MCF 10A (cell line): ENCODE results near the gene ADAMTSL1. TPM values are rescaled to one million over a fixed set of nuclear protein-coding genes. Genes with fewer than 3 reads are reported as not detected.

ENCODE experiments used
- BruUV-seq: library from RNA; stranded (reverse); fragments of 400-500 nt; replicated peaks from 2 replicates; lab custom pipeline; 2021; lab: Mats Ljungman, UMichigan
- CTCF ChIA-PET: fragments of 300-600 bp; sonication (Branson Sonifier 250); formaldehyde crosslinking; extraction: SDS; loops from one replicate; lab custom pipeline; 2021; ENCODE audit warnings: antibody characterized with exemption, inconsistent platforms; lab: Yijun Ruan, JAX
- POLR2A ChIA-PET: fragments of 300-600, 350-650 bp; sonication (Branson Sonifier 250); formaldehyde crosslinking; extraction: SDS; loops from one replicate; lab custom pipeline; 2020; ENCODE audit warnings: antibody characterized with exemption, inconsistent platforms; lab: Yijun Ruan, JAX
- DNase-seq: peaks from one replicate; pipeline ENCODE4 v3.0.0-alpha.2; 2018; ENCODE audit not compliant: unreplicated experiment
- H3K27ac Mint-ChIP-seq: one replicate; pipeline ENCODE4 v1.8.0; 2022; ENCODE audit warnings: mild to moderate bottlenecking, low read depth, mixed read lengths; ENCODE audit not compliant: unreplicated experiment
- H3K27me3 Mint-ChIP-seq: one replicate; pipeline ENCODE4 v1.8.0; 2022; ENCODE audit warnings: mixed read lengths; ENCODE audit not compliant: insufficient read depth, unreplicated experiment
- H3K36me3 Mint-ChIP-seq: one replicate; pipeline ENCODE4 v1.8.0; 2022; ENCODE audit warnings: mild to moderate bottlenecking, moderate library complexity, mixed read lengths; ENCODE audit not compliant: insufficient read depth, unreplicated experiment
- H3K4me1 Mint-ChIP-seq: one replicate; pipeline ENCODE4 v1.8.0; 2022; ENCODE audit warnings: mixed read lengths; ENCODE audit not compliant: insufficient read depth, unreplicated experiment
- H3K4me3 Mint-ChIP-seq: one replicate; pipeline ENCODE4 v1.8.0; 2022; ENCODE audit warnings: mild to moderate bottlenecking, moderate library complexity, mixed read lengths; ENCODE audit not compliant: unreplicated experiment
- H3K9me3 Mint-ChIP-seq: one replicate; pipeline ENCODE4 v1.8.0; 2022; ENCODE audit warnings: mixed read lengths; ENCODE audit not compliant: unreplicated experiment
- intact Hi-C: fragments of 100-400 bp; cut with micrococcal nuclease; formaldehyde crosslinking; loops from 2 replicates; pipeline ENCODE4 v1.14.1; 2022
- total RNA-seq: library from RNA; stranded (reverse); gene quantifications from 2 replicates; pipeline ENCODE4 v1.2.3, GENCODE V29; 2022
- TF ChIP-seq, protein P1 (sequence below): fragments of 200-600 bp; IDR thresholded peaks from one replicate; pipeline ENCODE4 v1.8.0; 2022; ENCODE audit warnings: antibody characterized with exemption, mild to moderate bottlenecking; ENCODE audit not compliant: unreplicated experiment

The ADAMTSL1 gene
- total RNA-seq, 1 experiment from 2014 or later: not detected

GRCh38 chr9:18463991-18464390 lies 10.0 kb upstream of the ADAMTSL1 start:
- Mint-ChIP-seq H3K9me3 (no peaks in the 10 kb centered on the region), H3K27me3 (no peaks in the 10 kb centered on the region), H3K4me1 (peaks cover 26% of the 10 kb centered on the region), H3K27ac (no peak overlapping the region), H3K36me3 (no peaks in the 10 kb centered on the region), H3K4me3 (no peak overlapping the region)
- DNase-seq: no peak
- POLR2A ChIA-PET: interaction anchor here (0.7 to 1.3 kb wide), 3 partner anchors 13 to 85 kb away, joined by 3 to 4 read pairs (median 3); no protein-coding TSS in a partner anchor
- CTCF ChIA-PET: interaction anchor here (0.6 to 3.1 kb wide), 4 partner anchors 21 to 570 kb away, joined by 3 to 14 read pairs (median 4); no protein-coding TSS in a partner anchor
- intact Hi-C loops: no loop called here
- no TSS peak for BruUV-seq
- TF ChIP-seq, protein P1, sequence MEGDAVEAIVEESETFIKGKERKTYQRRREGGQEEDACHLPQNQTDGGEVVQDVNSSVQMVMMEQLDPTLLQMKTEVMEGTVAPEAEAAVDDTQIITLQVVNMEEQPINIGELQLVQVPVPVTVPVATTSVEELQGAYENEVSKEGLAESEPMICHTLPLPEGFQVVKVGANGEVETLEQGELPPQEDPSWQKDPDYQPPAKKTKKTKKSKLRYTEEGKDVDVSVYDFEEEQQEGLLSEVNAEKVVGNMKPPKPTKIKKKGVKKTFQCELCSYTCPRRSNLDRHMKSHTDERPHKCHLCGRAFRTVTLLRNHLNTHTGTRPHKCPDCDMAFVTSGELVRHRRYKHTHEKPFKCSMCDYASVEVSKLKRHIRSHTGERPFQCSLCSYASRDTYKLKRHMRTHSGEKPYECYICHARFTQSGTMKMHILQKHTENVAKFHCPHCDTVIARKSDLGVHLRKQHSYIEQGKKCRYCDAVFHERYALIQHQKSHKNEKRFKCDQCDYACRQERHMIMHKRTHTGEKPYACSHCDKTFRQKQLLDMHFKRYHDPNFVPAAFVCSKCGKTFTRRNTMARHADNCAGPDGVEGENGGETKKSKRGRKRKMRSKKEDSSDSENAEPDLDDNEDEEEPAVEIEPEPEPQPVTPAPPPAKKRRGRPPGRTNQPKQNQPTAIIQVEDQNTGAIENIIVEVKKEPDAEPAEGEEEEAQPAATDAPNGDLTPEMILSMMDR: no peak

GRCh38 chr9:18466101-18466500 lies 7.9 kb upstream of the ADAMTSL1 start:
- ChIA-PET CTCF (no interaction called here), POLR2A (no interaction called here)
- Mint-ChIP-seq H3K27ac (no peak overlapping the region), H3K9me3 (peaks cover 9% of the 10 kb centered on the region), H3K4me1 (peaks cover 11% of the 10 kb centered on the region), H3K27me3 (no peaks in the 10 kb centered on the region), H3K36me3 (no peaks in the 10 kb centered on the region), H3K4me3 (no peak overlapping the region)
- no TSS peak for BruUV-seq
- no peak for DNase-seq
- TF ChIP-seq, protein P1: no peak
- intact Hi-C loops: no loop called here

DNA sequence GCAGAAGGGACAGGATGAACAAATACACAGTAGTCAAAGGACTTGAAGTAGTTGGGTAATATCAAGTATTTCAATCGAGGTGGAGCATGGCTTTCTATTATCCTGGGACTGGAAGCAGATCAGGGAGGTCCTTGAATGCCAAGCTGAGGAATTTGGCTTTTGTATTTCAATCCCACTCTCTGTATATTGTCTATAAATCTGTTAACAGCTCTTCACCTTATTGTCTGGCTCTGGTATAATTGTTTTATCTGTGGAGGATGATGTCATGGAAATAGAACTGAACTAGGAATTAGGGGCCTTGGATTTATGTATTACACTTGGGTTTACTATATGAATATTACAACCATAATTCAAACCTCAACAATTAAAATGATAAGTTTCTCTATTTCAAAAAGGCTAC lies 6.3 kb upstream of the ADAMTSL1 start:
- Mint-ChIP-seq H3K4me1 (peaks cover 11% of the 10 kb centered on the region), H3K27ac (no peak overlapping the region), H3K4me3 (no peak overlapping the region), H3K9me3 (peaks cover 9% of the 10 kb centered on the region), H3K27me3 (no peaks in the 10 kb centered on the region), H3K36me3 (no peaks in the 10 kb centered on the region)
- ChIA-PET POLR2A (interaction anchor here (0.6 kb wide), 2 partner anchors 199 to 425 kb away, joined by 3 to 5 read pairs; no protein-coding TSS in a partner anchor), CTCF (no interaction called here)
- no peak for DNase-seq
- intact Hi-C loops: no loop called here
- no TSS peak for BruUV-seq
- TF ChIP-seq, protein P1: no peak

GRCh38 chr9:18472435-18472834 lies 1.5 kb upstream of the ADAMTSL1 start:
- H3K4me1 Mint-ChIP-seq: peaks cover 5% of the 10 kb centered on the region
- POLR2A ChIA-PET: no interaction called here

More at GRCh38 chr9:18472435-18472834, 1.5 kb upstream of the ADAMTSL1 start:
- H3K4me3 Mint-ChIP-seq: no peak overlapping the region
- intact Hi-C loops: no loop called here
- no peaks in the 10 kb centered on the region for H3K36me3 Mint-ChIP-seq
- BruUV-seq: no TSS peak
- DNase-seq: no peak
- no peak overlapping the region for H3K27ac Mint-ChIP-seq
- CTCF ChIA-PET: no interaction called here
- TF ChIP-seq, protein P1: no peak
- no peaks in the 10 kb centered on the region for H3K27me3 Mint-ChIP-seq
- peaks cover 9% of the 10 kb centered on the region for H3K9me3 Mint-ChIP-seq
